GM19452 (cell line): ENCODE measurements around the gene SF3B6.
"Not testable (repeated sequence)": the region's sequence is repeated elsewhere in the genome, so short reads cannot be mapped to it uniquely, and the experiment has no call there.

ENCODE experiments used
- ATAC-seq: cut with Tn5 transposase; IDR thresholded peaks from one replicate; pipeline ENCODE4 v1.9.1; 2021; ENCODE audit not compliant: unreplicated experiment

The SF3B6 gene, protein sequence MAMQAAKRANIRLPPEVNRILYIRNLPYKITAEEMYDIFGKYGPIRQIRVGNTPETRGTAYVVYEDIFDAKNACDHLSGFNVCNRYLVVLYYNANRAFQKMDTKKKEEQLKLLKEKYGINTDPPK

DNA sequence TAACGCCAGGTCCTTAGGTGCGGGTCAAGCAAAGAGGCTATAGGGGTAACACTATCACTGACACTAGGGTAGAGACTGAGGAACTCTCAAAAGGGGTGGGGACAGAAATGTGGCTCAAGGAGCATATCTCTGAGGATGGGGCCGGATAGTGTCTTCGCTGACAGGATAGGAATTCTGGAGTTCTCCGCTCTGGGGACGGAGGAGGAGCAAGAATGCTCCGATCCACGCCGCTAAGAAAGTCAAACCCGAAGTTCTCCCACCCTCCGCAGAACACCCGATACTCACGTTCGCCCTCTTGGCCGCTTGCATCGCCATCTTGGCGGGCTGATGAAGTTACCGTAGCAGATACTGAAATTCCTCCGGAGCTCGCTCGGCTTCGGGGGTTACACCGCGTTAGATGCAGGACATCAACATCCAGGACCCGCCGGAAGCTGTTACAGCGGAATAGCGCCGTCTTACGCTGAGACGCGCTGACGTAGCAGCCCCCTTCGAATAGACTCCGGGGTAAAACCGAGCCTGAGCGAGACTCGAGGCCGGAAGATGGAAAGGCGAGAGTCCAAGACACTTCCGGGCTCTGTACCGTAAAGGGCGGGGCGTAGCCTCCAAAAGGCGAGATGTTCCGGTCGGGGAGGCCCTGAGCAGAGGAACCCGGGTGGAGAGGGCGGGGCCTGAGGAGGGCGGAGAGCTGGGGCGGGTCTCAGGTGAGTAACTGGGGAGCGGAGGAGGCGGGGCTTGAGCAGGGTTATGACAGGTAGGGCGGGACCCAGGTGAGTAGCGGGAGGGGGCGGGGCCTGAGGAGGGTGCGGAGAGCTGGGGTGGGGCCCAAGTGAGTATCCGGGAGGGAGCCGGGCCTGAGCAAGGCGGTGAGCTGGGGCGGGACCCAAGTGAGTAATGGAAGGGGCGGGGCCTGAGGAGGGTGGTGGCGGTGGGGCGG lies at the start of gene SF3B6:
Gene SF3B6, minus strand, starts transcription at position 412 of the 934 bp plus-strand sequence. Its CDS starts 97 bp downstream, at position 315.
- ATAC-seq, result peak; percentile 93

DNA sequence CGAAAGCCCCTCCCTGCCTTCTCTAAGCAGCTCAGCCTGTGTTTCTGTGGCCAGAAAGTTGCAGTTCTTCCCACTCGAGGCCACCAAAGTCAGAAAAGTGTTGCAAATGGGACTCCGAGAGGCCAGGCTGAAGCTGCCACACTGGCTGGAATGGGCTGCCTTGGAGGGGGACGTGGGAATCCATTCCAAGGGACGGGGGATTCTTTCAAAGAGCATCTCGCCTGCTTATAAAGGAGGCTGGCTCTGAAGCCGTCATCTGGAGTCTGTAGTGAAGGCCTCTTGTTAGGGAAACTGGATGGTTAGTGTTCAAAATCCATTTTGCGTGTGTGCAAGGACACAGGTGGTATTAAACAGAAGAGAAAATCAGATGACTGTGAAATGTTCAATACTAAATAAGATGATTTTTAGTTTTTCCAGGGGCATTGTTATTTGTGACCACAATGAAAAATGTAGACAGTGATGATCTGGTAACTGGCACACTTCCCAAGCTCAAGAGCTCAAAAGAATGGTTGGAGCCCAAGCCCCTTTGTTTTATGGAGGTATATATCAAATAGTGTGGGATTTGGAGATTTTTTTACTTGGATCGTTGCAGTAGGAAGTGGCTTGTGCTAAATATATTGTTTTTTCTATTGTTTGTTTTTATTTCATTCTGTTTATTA lies 47.9 kb upstream of the SF3B6 start:
- peak; percentile 7 for ATAC-seq

DNA sequence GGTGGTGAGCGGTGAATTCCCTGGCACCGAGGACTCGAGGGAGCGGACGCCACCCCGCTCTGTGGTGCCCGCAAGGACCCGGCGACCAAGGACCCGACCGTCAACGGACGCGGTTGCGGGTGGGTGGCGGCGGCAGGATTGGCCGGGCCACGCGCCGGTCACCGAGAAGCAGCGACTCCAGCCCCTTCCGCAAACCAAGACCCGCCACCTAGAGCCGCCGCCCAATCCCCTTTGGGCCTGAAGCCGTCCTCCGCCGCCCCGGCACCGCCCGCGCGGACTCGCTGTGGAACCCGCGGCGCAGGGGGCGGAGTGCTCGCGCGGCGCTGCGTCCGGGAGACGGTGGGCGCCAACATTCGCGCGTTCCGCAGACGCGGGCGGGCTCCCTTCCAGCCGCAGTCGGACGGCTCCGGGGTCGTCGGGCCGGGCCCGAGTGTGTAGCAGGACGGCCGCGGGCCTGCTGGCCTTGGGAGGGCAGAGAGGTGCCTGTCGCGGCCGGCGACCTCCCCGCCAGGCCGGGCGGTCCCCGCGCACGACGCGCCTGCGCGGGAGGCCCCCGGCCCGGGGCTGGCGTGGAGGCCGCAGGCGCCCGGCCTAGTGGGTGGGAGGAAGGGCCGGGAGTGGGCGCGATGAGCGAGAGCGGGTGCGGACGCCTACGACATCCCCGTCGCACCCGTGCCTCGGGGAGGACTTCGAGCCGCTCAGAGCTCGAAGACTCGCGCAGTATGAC lies 47.2 kb upstream of the SF3B6 start, which contains the start of the genes FAM228B and PFN4:
Gene FAM228B, plus strand, starts transcription at position 275 of the 727 bp plus-strand sequence. CDS start 893 bp downstream, outside the sequence.
Gene PFN4, minus strand, starts transcription at position 140 of the 727 bp plus-strand sequence. CDS start 799 bp downstream, outside the sequence.
- peak; percentile 82 for ATAC-seq

DNA sequence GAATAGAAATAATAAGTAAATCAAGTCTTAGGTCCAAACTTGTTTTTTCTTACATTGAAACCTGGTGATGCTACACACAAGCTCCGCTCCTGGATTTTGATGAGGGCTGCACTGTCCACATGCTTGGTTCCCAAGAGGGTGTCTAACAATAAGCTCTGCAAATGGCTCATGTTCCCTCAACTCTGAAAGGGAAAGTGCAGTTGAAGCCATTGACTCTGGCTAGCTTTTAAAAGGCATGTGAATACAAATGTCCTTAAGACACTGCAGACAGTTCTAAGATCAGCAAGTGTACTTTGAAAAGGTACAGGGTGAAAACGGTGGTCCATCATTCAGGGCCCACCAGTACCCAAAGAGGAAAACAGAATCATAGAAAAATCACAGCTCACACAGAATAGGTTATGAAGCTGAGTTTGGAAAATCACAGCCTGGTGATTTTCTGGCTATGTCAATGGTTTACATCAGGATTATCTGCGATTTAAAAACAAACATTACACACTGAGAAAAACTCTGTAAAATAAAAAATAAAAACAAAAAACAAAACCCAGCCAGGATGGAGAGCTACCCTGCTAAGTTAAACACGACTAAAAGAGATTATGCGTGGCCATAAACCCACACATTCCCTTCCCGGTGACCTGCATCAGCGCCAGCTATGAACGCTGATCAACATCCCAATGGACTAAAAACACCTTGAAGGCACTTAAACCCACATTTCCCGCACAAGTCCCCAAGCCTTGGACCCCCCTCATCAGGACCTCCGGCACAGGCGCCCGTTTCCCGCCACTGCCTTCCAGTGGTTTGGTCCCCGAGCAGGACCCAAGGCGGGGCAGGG lies 46.5 kb upstream of the SF3B6 start:
- ATAC-seq, result no peak

DNA sequence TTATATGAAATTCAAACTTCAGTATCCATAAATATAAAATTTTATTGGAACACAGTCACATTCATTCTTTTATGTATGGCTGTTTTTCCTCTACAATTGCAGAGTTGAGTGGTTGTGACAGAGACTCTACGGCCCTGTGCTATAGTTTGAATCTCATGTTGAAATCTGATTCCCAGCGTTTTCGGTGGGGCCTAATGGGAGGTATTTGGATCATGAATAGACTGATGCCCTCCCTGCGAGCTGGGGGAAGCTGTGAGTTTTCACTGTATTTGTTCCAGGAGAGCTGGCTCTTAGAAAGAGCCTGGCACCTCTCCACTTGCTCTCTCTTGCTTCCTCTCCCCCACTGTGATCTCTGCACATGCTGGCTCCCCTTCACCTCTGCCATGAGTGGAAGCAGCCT lies 45.3 kb upstream of the SF3B6 start:
- no peak for ATAC-seq

DNA sequence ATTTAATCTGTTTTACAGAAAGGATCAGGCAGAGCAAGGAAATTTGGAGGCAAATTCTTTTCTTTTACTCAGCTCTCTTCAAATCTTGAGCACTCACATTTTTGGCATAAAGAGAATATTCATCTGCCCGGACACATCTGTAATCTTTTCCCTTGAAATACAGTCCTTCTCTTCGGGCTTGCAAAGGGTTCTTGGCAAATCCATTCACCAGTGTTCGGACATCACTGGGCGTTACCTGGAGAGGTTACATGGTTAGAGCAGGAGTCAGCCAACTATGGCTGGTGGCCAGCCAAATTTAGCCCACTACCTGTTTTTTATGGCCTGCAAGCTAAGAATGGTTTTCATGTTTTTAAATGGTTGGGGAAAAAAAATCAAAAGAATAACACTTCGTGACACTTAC lies 44.9 kb upstream of the SF3B6 start:
- ATAC-seq, result no peak

DNA sequence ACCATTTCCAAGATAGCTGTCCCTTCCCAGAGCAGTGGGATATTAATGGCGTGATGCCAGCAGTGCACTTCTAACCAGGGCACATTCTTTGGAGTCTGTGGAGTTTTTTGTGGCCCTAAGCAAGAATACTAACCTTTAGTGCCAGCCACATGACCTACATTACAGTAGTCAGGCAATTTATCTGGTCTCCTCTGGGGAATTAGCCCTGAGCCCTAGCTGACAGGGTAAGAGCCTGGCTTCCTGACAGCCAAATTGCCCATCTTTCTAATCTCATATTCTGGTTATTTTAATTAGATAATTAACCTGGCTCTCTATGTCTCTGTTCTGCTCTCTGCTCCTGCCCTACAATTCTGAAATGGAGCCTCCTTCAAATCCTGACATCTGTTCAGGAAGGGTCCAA lies 41.8 kb upstream of the SF3B6 start:
- ATAC-seq, result no peak

DNA sequence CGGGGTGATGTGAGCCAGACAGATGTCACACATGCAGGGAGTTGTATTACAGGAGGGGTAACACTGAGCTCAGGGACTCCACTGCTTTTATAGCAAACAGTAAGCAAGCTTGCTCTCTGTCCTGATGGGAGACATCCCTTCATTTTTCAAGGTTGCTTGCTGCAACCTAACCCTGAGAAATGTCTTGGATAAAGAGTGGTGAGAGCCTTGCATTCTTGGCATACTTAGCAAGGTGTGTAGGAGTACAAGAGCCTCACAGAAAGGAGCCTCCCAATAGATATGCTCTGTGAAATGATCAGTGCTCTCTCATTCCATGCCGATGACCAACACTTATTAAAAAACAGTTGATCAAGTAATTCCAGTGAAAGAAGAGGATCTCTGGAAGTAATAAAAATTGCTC lies 38.9 kb upstream of the SF3B6 start:
- no peak for ATAC-seq

DNA sequence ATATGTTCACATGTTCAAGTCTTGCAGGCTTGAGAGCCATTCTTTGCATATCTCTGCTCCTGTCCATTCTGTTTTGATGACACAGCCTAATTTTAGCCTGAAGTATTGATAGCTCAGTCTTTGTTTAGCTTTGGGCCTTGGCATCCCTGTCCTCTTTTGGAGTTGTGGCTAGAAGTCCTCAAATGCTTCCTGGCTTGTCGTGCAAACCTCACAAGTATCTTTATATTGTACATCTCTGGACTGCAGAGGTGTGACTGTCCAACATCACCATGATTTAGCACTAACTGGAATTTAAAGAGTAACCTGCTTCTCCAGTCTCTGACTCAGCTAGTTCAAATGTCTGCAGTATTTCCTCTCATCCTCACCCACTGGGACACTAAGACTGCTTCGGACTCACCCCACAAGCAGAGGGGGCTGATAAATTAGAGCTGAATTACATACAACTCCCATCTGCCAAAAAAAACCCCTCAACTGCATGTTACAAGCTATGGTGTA lies 35.3 kb upstream of the SF3B6 start:
- ATAC-seq, result no peak

DNA sequence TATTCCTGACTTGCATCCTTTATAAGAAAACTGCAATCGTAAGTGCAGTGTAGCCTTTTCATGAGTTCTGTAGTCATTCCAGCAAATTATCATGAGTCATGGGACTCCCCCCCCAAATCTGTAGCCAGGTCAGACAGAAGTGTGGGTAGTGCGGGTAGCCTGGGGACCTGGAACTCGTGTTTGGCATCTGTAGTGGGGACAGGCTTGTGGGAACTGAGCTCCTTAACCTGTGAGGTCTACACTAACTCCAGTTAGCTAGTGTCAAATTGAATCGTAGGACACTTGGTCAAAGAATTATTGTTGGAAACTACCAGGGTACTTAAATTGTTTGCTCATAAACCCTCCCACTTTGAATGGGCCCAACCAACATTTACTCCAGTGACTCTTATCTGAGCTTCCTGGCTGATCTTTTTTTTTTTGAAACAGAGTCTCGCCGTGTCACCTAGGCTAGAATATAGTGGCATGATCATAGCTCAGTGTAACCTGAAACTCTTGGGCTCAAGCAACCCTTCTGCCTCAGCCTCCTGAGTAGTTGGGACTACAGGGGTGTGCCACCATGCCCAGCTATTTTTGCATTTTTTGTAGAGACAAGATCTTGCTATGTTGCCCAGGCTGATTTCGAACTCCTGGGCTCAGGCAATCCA lies 34.7 kb upstream of the SF3B6 start:
- ATAC-seq, result no peak

DNA sequence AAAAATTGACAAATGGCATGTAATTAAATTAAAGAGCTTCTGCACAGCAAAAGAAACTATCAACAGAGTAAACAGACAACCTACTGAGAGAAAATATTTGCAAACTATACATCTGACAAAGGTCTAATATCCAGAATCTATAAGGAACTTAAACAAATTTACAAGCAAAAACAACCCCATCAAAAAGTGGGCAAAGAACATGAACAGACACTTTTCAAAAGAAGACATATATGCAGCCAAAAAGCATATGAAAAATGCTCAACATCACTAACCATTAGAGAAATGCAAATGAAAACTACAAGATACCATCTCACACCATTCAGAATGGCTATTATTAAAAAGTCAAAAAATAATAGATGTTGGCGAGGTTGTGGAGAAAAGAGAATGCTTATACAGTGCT lies 33.3 kb upstream of the SF3B6 start:
- ATAC-seq, result not testable (repeated sequence)

DNA sequence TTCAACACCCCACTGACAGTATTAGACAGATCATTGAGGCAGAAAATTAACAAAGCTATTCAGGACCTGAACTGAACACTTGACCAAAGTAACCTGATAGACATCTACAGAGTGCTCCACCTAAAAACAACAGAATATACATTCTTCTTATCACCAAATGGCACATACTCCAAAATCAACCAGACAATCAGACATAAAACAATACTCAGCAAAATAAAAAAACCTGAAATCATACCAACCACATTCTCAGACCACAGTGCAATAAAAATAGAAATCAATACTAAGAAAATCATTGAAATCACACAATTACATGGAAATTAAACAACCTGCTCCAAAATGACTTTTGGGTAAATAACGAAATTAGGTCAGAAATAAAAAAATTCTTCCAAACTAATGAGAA lies 31.2 kb upstream of the SF3B6 start:
- no peak for ATAC-seq

DNA sequence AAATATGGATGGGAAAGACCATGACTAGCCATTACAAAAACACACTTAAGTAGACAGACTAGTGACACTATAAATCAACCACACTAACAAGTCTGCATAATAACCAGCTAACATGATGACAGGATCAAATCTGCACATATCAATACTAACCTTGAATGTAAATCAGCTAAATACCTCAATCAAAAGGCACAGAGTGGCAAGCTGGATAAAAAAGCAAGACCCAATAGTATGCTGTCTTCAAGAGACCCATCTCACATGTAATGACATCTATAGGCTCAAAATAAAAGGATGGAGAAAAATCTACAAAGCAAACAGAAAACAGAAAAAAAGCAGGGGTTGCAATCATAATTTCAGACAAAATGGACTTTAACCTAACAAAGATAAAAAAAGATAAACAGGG lies 30.7 kb upstream of the SF3B6 start:
- ATAC-seq, result no peak

DNA sequence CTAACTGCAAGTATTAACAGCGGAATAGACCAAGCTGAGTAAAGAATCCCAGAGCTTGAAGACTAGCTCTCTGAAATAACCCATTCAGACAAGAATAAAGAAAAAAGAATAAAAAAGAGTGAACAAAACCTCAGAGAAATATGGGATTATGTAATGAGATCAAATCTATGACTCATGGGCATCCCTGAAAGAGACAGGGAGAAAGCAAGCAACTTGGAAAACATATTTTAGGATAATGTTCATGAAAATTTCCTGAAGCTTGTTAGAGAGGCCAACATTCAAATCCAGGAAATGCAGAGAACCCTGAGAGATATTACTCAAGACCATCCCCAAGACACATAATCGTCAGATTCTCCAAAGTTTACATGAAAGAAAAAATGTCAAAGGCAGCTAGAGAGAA lies 29.7 kb upstream of the SF3B6 start:
- ATAC-seq, result no peak

DNA sequence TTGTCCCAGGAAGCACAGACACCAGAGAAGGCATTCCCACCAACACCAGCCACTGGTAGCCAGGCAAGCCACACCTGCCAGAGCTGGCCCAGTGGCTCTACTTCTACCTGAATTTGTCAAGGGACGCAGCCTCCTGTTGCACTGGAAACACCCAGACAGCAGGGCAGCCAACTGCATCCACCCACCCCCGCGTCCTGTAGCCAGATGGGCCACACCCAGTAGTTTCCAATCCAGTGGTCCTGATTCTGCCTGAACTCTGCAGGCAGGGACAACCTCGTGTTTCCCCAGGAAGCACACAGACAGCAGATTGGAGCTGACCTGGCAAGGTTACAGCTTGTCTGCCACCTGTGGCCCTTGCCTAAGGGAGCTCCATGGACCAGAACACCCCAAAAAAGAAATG lies 28.8 kb upstream of the SF3B6 start:
- ATAC-seq, result no peak

DNA sequence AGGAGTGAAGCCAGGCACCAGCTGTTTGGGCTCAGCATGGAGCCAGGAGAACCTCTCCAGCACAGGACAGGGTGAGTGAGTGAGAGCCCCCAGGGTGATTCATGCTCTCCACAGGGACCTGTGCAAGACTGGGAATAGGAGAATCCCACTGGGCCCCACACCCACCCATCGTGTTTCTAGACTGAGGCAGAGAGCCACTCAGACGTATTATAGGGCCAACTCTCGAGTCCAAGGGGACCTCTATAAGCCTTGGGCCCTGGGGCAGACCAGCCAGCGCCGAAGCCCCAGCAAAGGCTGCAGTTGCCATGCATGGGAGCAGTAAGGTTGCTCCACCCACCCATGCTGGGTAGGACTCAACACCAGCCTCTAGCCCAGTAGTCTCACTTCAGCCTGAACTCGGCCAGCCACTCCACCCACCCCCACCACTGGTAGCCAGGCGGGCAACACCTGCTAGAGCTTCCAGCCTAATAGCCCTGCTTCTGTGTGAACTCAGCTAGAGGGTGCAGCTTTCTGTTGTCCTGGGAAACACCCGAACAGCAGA lies 28.1 kb upstream of the SF3B6 start:
- ATAC-seq, result no peak

DNA sequence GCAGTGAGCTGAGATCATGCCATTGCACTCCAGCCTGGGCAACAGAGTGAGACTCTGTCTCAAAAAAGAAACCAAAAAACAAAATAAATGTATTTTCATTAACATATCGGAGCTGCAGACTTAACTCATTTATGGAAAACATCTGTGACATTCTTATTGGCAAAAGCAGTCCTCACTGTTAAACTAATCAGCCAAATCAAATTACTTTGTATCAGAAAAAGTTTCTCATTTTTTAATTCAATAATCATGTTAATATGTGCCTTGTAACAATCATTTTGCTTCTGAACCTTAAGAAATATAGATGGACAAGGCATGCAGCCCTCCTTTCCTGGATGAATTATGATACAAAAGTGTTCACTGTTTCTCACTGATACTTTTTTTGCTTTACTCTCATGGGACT lies 26.6 kb upstream of the SF3B6 start:
- ATAC-seq, result no peak

DNA sequence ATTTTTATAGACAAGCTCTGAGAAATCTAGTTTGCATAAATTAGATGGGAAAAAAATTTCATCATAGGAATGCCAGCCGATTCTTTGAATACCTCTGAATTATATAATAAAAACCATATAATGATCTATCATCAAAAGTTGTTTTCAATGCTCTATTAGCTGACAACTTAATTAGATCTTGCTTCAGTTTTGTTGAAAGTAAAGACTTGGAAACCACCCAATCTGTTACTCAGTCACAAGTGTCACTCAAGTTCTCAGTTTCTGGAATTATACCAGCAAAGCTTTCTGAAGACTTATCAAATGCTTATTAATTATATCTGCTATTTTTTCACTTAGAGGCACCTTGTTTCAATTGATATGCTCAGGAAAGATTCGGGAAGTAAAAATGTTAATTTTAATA lies 25.9 kb upstream of the SF3B6 start:
- ATAC-seq, result no peak

DNA sequence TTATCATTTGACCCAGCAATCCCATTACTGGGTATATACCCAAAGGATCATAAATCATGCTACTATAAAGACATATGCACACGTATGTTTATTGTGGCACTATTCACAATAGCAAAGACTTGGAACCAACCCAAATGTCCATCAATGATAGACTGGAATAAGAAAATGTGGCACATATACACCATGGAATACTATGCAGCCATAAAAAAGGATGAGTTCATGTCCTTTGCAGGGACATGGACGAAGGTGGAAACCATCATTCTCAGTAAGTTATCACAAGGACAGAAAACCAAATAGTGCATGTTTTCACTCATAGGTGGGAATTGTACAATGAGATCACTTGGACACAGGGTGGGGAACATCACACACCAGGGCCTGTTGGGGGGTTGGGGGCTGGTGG lies 24.6 kb upstream of the SF3B6 start:
- ATAC-seq, result not testable (repeated sequence)
